Endothelial cell of umbilical vein (primary cell): Measurements from ENCODE around the gene DLGAP4.

Source experiments
- CTCF ChIP-seq, 2 donors: IDR thresholded peaks; 1 replicate in 1 of 2; 2 replicates in 1 of 2; pipeline ENCODE4 v1.5.1; 2011; ENCODE audit warnings: low read length in 2 of 2, mild to moderate bottlenecking in 2 of 2, moderate library complexity in 2 of 2, control low read depth in 1 of 2, inconsistent platforms in 1 of 2, low read depth in 1 of 2; ENCODE audit not compliant: insufficient read depth in 1 of 2; ENCODE audit errors: extremely low read depth in 1 of 2
- EZH2 ChIP-seq: IDR thresholded peaks from 2 replicates; pipeline ENCODE4 v1.6.1; 2012; ENCODE audit warnings: borderline replicate concordance, low read depth, mild to moderate bottlenecking, moderate library complexity, low read length, inconsistent platforms; ENCODE audit not compliant: severe bottlenecking
- POLR2AphosphoS5 ChIP-seq: IDR thresholded peaks from 2 replicates; pipeline ENCODE4 v1.6.1; 2012; ENCODE audit warnings: low read depth, mild to moderate bottlenecking, control low read depth, low read length, moderate library complexity; ENCODE audit not compliant: insufficient read depth

GRCh38 chr20:36308353-36308752 lies 2.2 kb downstream of the DLGAP4 start:
- no peak for TF ChIP-seq EZH2
- TF ChIP-seq CTCF (IDR thresholded peaks at IDR 0.05; ENCODE audit: extremely low read depth in 1 of 2, insufficient read depth in 1 of 2, low read depth in 1 of 2, low read length in 2 of 2), result no peak
- no peak for TF ChIP-seq POLR2AphosphoS5
